Skin epidermis (tissue), 12 donors: ENCODE data around the gene BTNL3.
"Not testable (repeated sequence)": the region's sequence is repeated elsewhere in the genome, so short reads cannot be mapped to it uniquely, and the experiment has no call there.

ENCODE experiments used
- H3K27ac ChIP-seq, 21 experiments: fragments of 200-600 bp; sonication (generic) in 11 of 21; one replicate each; pipeline ENCODE4 v1.5.0; 2020; ENCODE audit warnings: mild to moderate bottlenecking in 3 of 21, inconsistent platforms in 2 of 21, moderate library complexity in 2 of 21
- H3K4me3 ChIP-seq, 7 experiments: fragments of 200-600 bp; sonication (generic) in 2 of 7; one replicate each; pipeline ENCODE4 v1.5.0; 2020; ENCODE audit warnings: inconsistent platforms in 2 of 7, mild to moderate bottlenecking in 2 of 7, moderate library complexity in 1 of 7

The BTNL3 gene, protein sequence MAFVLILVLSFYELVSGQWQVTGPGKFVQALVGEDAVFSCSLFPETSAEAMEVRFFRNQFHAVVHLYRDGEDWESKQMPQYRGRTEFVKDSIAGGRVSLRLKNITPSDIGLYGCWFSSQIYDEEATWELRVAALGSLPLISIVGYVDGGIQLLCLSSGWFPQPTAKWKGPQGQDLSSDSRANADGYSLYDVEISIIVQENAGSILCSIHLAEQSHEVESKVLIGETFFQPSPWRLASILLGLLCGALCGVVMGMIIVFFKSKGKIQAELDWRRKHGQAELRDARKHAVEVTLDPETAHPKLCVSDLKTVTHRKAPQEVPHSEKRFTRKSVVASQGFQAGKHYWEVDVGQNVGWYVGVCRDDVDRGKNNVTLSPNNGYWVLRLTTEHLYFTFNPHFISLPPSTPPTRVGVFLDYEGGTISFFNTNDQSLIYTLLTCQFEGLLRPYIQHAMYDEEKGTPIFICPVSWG

DNA sequence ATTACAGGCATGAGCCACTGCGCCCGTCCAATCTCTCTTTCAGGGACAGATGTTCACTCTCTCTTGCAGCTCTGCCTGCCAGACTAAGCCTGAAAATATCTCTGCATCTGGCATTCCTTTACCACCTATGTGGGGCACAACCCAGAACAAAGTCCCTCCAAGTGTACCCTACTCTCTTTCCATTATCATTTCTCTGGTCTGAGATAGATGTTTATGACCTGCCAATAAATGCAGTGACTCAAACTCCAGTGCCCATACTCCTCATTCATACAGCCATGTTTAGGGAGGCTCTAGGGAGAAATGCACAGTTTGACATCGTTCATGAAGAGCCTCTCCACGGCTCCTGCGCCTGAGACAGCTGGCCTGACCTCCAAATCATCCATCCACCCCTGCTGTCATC lies at the start of gene BTNL3:
BTNL3 (plus strand) TSS at position 255 of the 400 bp plus-strand sequence. CDS start 183 bp downstream, outside the sequence.
- H3K4me3 ChIP-seq, result no peak within 1 kb of the TSS
- H3K27ac ChIP-seq, result no peak within 1 kb of the TSS

DNA sequence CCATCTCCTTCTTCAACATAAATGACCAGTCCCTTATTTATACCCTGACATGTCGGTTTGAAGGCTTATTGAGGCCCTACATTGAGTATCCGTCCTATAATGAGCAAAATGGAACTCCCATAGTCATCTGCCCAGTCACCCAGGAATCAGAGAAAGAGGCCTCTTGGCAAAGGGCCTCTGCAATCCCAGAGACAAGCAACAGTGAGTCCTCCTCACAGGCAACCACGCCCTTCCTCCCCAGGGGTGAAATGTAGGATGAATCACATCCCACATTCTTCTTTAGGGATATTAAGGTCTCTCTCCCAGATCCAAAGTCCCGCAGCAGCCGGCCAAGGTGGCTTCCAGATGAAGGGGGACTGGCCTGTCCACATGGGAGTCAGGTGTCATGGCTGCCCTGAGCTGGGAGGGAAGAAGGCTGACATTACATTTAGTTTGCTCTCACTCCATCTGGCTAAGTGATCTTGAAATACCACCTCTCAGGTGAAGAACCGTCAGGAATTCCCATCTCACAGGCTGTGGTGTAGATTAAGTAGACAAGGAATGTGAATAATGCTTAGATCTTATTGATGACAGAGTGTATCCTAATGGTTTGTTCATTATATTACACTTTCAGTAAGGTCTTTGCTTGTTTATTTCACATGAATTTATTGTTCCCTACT lies 38.2 kb upstream of the BTNL3 start:
- Histone ChIP-seq H3K4me3 (no peak overlapping the region), H3K27ac (no peak overlapping the region)

DNA sequence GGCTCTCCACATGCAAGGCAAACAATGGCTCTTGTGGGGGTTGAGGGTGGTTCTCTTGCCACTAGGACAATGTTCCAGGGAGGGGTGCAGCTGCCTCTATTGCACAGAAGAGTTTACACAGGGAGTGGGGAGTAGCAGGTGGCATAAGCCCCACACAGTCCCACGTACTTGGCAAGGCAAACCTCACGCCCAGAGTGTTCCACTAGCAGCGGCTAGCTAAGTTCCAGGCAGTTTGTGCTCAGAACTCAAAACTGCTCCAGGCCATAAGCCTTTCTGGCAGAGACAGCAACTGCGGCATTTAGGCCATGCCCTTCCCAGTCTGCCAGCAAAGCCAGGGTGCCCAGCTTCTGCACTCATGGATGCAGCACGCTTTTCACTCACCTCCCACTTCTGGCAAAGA lies 29.0 kb upstream of the BTNL3 start:
- no peak overlapping the region for H3K27ac ChIP-seq

DNA sequence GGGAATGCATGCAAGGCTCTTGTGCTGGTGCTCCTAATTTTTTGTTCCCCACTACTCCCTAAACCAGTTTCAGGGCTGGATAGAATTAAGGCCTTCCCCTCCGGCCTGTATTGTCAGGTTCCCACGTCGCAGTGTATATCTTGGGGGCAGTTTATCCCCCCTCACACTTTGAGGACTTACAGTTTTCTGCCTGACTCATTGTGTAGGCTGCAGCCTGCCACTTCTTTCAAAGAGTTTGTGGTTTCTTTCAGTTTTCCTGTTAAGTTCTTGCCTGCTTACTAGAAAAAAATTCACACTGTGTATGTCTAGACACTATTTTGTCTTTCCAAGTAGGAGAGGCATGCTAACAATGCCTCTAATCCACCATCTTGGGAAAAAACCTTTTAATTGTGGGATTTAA lies 28.4 kb upstream of the BTNL3 start:
- Histone ChIP-seq H3K4me3 (no peak overlapping the region), H3K27ac (no peak overlapping the region)

More for the DNA sequence above, 29.0 kb upstream of the BTNL3 start:
- no peak overlapping the region for H3K4me3 ChIP-seq

DNA sequence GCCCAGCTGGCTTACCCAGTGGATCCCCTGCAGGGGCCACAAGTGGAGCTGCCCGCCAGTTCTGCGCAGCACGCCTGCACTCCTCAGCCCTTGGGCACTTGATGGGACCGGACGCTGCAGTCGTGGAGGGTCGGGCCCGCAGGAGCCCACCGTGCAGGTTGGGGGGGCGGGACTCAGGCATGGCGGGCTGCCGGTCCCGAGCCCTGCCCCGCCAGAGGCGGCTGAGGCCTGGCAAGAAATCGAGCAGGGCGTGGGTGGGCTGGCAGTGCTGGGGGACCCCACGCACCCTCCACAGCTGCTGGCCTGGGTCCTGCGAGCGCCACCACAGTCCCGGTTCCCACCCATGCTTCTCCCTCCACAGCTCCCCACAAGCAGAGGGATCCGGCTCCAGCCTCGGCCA lies 19.2 kb upstream of the BTNL3 start:
- H3K4me3 ChIP-seq, result no peak overlapping the region
- no peak overlapping the region for H3K27ac ChIP-seq

DNA sequence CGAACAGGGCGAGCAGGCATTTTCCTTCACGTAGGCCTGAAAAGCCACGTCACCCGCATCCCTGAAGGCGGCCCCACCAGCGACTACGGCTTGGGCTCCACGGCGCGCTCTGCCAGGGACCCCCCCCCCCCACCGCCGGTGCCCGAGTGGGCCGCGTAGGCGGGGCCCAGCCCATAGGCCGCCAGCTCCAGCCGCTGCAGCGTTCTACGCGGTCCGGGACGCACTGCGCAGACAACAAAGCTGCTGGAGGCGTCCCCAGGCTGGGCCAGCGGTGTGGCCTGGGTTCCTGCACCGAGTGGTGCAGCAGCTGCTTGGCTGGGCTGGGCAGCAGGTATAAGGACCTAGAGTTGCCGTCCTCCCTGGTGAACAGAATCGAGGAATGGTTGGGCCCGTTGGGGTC lies 18.3 kb upstream of the BTNL3 start:
- Histone ChIP-seq H3K27ac (no peak overlapping the region), H3K4me3 (no peak overlapping the region)

DNA sequence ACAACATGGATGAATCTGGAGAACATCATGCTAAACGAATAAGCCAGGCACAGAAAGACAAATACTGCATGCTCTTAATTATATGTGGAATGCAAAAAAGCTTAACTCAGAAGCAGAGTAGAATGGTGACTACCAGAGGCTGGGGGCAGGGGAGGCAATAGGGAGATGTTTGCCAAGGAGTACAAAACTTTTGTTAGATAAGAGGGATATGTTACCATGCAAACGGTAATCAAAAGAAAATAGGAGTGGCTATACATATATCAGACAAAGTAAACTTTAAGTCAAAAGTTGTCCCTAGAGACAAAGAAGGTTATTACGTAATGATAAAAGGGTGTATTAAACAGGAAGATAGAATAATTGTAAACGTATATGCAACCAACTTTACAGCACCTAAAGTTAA lies 17.8 kb upstream of the BTNL3 start:
- no peak overlapping the region for H3K27ac ChIP-seq
- H3K4me3 ChIP-seq, result no peak overlapping the region

DNA sequence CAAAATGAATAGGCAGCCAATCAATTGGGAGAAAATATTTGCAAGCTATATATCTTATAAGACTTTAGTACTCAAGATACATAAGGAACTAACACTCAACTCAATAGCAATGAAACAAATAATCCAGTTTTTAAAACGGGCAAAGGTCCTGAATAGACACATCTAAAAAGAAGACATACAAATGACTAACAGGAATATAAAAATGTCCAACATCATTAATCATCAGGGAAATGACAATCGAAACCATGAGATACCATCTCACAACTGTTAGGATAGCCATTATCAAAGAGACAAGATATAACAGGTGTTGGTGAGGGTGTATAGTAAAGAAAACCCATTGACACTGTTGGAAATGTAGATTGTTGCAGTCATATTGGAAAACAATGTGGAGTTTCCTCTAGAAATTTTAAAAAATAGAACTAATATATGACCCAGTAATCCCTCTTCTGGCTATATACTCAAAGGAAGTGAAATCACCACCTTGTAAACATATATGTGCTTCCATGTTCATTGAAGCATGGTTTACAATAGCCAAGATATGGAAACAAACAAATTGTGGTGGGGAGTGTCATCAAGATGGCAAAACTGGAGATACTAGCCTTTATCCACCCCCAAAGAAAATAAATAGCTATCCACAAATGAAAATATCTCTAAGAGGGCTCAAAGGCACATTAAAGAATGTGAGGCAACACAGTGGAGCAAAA lies 13.9 kb upstream of the BTNL3 start:
- H3K4me3 ChIP-seq, result no peak overlapping the region
- no peak overlapping the region for H3K27ac ChIP-seq

DNA sequence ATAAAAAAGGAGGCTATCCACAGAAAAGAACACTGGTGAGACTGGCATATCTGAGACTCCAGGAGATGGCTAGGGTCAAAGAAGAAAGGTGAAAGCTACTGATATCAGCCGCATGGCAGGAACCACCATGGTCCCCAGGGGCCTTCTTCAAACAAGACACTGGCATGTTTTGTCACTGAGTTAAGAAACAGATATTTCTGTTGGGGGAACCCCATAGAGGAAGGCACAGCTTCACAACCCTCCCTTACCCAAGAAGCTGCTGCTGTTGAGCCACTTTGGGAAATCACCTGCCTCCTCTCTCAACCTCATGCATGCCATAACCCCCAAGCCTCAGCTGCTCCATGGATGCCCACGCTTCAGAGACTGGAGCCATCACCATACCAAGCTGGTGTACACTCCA lies 13.3 kb upstream of the BTNL3 start:
- Histone ChIP-seq H3K27ac (no peak overlapping the region), H3K4me3 (no peak overlapping the region)

DNA sequence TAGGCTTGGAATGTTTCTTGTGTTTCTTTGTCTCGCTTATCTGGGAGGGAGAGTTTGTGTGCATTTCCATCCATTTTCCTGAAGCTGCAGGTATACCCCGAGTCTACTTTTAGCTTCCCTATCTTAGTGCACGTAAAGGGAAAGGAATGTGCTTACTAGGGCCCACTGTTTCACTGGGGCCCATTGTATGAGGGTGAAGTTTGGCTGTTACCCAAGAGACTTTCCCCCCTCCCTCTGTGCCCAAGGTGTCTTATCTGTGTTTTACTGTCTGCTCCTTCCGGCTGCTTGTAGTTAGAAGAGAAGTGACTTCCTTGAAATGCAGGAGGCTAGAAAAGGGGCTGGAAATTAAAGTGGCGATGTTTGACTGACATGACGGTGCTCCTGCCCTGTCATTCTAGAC lies 12.1 kb upstream of the BTNL3 start:
- Histone ChIP-seq H3K27ac (no peak overlapping the region), H3K4me3 (no peak overlapping the region)

DNA sequence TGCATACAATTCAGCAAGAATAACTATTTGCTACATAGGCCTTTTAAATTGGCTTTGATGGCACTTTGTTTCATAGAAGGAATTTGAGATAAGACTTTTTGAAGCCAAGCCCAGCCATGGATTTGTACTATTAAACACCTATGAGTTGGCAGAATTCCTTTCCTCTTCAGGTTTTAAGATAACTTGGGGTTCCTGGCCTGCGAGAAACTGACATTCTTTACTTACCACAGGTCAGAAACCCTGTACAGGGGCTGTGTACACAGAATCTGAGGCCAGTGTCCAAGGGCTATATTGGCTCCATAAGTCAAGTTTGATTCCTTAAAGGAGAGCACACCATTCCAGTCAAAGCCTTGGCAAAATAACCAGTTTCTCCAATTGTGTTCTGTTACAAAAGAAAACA lies 10.8 kb upstream of the BTNL3 start:
- Histone ChIP-seq H3K4me3 (no peak overlapping the region), H3K27ac (no peak overlapping the region)

DNA sequence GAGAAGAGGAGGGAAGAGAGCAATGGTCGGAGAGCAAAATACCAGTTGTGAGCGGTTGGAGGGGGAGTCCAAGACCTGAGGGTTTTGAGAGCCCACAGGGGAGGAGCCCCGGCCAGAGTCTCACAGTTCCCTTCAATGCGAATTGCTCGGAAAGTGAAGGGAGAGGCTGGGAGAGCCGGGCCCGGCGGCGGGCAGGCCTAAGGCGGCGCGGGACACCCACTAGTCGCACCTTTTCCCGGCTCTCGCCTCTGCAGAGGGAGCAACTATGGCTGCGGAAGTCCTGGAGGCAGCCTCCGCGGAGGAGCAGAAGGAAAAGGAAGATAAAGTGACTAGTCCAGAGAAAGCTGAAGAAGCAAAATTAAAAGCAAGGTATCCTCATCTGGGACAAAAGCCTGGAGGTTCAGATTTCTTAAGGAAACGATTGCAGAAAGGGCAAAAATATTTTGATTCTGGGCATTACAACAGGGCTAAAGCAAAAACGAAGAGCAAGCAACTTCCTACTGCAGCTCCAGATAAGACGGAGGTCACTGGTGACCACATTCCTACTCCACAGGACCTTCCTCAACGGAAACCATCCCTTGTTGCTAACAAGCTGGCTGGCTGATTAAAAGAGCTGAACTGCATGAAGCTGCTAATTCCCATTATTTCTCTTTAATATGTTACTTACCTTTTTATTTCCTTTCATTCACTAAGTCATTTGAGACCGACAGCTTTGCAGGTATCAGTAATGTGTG lies 6.5 kb upstream of the BTNL3 start:
- Histone ChIP-seq H3K27ac (peak overlapping the region in 3 of 21 experiments; percentile 9 to 38 (median 11)), H3K4me3 (no peak overlapping the region)

DNA sequence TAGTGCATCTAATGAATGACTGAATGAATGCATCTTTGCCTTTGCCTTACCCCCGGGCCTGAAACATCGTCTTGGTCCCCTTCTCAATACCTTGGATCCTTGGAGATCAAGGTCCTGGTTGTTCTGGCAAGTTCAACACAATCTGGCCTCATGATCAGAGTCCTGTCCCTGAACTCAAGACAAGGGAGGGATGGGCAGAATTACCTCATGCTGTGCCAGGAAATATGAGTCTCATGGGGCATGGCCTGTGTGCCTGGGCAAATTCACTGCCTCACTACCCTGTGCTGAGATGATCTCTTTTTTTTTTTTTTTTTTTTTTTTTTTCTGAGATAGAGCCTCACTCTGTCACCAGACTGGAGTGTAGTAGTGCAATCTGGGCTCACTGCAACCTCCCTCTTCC lies 630 bp upstream of the BTNL3 start:
- Histone ChIP-seq H3K4me3 (no peak overlapping the region), H3K27ac (no peak overlapping the region)

DNA sequence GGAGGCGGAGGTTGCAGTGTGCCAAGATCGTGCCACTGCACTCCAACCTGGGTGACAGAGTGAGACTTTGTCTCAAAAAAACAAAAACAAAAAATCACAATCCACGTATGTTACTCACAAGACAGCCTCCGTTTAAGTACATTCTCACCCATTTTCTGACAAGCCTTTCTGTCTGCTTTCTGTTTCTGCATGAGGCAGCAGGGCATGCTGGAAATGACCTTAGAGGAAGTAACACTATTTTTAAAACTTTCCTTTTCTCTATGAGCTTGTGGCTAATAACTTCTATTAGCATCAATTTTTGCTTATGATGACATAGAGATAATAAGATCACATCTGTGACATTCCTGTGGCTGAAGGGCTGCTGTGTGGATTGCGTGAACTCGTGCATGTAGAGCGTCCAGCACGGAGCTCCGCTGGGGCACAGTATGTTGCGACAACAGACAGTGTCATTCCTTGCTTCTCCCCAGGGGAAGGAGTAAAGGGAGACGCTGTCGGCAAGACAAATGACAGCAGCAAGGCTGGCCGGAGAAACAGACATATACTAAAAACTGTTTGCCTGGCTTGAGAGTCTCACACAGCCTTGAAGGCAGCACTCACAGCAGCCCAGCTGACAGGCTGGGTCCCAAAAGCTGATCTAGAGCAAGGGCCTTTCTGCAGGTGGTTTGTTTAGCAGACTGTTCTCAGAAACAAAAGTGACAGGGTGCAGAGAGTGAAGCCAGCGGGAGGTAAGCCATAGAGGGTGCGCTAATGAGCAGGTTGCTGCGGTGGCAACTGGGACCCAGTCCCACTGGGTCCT lies 1.6 kb downstream of the BTNL3 start:
- no peak overlapping the region for H3K4me3 ChIP-seq
- no peak overlapping the region for H3K27ac ChIP-seq

DNA sequence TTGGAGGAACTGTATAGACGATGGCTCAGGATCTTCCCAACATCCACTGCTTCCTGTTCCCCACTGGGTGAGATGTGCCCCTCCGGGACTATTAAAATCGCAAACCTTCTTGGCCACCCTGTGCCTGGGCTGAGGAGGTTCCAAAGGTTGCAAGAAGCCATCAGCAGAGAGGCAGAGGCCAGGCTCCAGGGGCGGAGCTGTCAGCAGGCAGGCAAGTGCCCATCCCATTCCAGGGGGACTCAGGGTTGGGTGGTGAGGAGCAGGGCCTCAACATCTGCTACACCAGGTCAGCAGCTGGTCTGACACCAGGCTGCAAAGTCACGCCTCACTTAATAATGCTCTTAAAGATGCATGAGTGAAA lies 2.2 kb downstream of the BTNL3 start:
- no peak overlapping the region for H3K4me3 ChIP-seq

DNA sequence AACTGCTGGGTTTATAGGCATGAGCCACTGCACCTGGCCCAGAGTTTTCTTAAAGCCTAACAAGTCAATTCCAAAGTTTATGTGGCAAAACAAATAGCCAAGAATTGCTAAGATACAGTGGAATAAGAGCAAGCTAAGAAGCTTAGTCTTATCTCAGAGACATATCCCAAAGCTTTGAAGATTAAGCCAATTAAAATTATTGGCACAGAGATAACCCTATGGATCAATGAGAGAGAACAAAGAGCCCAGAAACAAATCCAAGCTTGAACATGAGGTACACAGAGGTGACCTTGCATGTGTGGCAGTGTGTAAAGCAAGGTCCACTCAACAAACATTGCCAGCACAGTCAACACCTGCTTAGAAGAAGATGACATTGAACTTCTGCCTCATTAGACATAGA lies 13.3 kb downstream of the BTNL3 start:
- Histone ChIP-seq H3K27ac (no peak overlapping the region), H3K4me3 (no peak overlapping the region)

More for the DNA sequence above, 2.2 kb downstream of the BTNL3 start:
- H3K27ac ChIP-seq, result no peak overlapping the region

DNA sequence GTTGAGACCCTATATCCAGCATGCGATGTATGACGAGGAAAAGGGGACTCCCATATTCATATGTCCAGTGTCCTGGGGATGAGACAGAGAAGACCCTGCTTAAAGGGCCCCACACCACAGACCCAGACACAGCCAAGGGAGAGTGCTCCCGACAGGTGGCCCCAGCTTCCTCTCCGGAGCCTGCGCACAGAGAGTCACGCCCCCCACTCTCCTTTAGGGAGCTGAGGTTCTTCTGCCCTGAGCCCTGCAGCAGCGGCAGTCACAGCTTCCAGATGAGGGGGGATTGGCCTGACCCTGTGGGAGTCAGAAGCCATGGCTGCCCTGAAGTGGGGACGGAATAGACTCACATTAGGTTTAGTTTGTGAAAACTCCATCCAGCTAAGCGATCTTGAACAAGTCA lies 17.1 kb downstream of the BTNL3 start:
- no peak overlapping the region for H3K4me3 ChIP-seq
- H3K27ac ChIP-seq, result no peak overlapping the region

DNA sequence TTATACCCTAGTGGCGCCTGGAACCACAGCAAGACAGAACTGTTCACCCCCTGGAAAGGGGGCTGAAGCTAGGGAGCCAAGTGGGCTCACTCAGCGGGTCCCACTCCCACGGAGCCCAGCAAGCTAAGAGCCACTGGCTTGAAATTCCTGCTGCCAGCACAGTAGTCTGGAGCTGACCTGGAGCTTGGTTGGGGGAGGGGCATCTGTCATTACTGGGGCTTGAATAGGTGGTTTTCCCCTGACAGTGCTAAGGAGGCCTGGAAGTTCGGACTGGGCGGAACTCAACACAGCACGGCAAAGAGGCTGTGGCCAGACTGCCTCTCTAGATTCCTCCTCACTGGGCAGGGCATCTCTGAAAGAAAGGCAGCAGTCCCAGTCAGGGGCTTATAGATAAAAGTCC lies 19.5 kb downstream of the BTNL3 start:
- H3K4me3 ChIP-seq, result no peak overlapping the region
- no peak overlapping the region for H3K27ac ChIP-seq

DNA sequence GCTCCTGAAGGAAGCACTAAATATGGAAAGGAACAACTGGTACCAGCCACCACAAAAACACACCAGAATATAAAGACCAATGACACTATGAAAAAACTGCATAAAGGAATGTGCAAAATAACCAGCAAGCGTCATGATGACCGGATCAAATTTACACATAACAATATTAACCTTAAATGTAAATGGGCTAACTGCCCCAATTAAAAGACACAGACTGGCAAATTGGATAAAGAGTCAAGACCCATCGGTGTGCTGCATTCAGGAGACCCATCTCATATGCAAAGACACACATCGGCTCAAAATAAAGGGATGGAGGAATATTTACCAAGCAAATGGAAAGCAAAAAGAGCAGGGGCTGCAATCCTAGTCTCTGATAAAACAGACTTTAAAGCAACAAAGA lies 21.4 kb downstream of the BTNL3 start:
- not testable (repeated sequence) for H3K27ac ChIP-seq, H3K4me3 ChIP-seq
